Effector memory CD4-positive, alpha-beta T cell (primary cell): ENCODE measurements around the gene CCDC57.

Source experiments
- DNase-seq, 3 donors: peaks; one replicate each; pipeline ENCODE4 v3.0.0-alpha.2; 2020
- H3K27ac ChIP-seq: 2 replicates; pipeline ENCODE4 v1.7.0; 2013; ENCODE audit warnings: mild to moderate bottlenecking, low read length, moderate library complexity; ENCODE audit not compliant: insufficient read depth, poor library complexity, severe bottlenecking
- H3K27me3 ChIP-seq: replicated peaks from 2 replicates; pipeline ENCODE4 v1.7.0; 2013; ENCODE audit warnings: mild to moderate bottlenecking, low read length; ENCODE audit not compliant: insufficient read depth, control insufficient read depth, poor library complexity, severe bottlenecking
- H3K36me3 ChIP-seq: 2 replicates; pipeline ENCODE4 v1.7.0; 2013; ENCODE audit warnings: mild to moderate bottlenecking, low read length, moderate library complexity; ENCODE audit not compliant: control insufficient read depth, insufficient read depth
- H3K4me1 ChIP-seq: 2 replicates; pipeline ENCODE4 v1.7.0; 2013; ENCODE audit warnings: low read length, mild to moderate bottlenecking; ENCODE audit not compliant: control insufficient read depth, insufficient read depth, poor library complexity, severe bottlenecking
- H3K4me3 ChIP-seq: 2 replicates; pipeline ENCODE4 v1.7.0; 2013; ENCODE audit warnings: low read length, low read depth, mild to moderate bottlenecking; ENCODE audit not compliant: insufficient read depth, poor library complexity, severe bottlenecking
- H3K9me3 ChIP-seq: 2 replicates; pipeline ENCODE4 v1.7.0; 2013; ENCODE audit warnings: mild to moderate bottlenecking, low read length, moderate library complexity; ENCODE audit not compliant: control insufficient read depth

Gene CCDC57

GRCh38 chr17:82229698-82230608, 17.3 kb upstream of the CCDC57 start:
- no peaks in the 10 kb centered on the region for H3K36me3 ChIP-seq
- no peak for DNase-seq
- H3K4me1 ChIP-seq, result peaks cover 36% of the 10 kb centered on the region
- H3K27me3 ChIP-seq, result no peaks in the 10 kb centered on the region
- peak overlapping the region; percentile 55 for H3K4me3 ChIP-seq
- no peaks in the 10 kb centered on the region for H3K9me3 ChIP-seq
- H3K27ac ChIP-seq, result peak overlapping the region; percentile 53

- Histone ChIP-seq H3K9me3 (no peaks in the 10 kb centered on the region), H3K27ac (peak within 1 kb of the TSS; percentile 83), H3K4me3 (peak within 1 kb of the TSS; percentile 59), H3K36me3 (no peaks in the 10 kb centered on the region), H3K4me1 (peaks cover 36% of the 10 kb centered on the region), H3K27me3 (no peaks in the 10 kb centered on the region)
- peak; percentile 43 to 64 (median 56) for DNase-seq
Measured at GRCh38 chr17:82228842-82229697, 16.4 kb upstream of the CCDC57 start, which contains the start of gene SLC16A3. Gene SLC16A3, plus strand, starts transcription at chr17:82229042. Its CDS starts 6,967 bp downstream, at chr17:82236009.

- Histone ChIP-seq H3K9me3 (no peaks in the 10 kb centered on the region), H3K4me3 (peak overlapping the region; percentile 59), H3K27ac (peak overlapping the region; percentile 83), H3K4me1 (peaks cover 36% of the 10 kb centered on the region), H3K36me3 (no peaks in the 10 kb centered on the region), H3K27me3 (no peaks in the 10 kb centered on the region)
- peak in 2 of 3 donors; percentile 49 to 51 for DNase-seq
Measured at GRCh38 chr17:82228278-82228841, 15.7 kb upstream of the CCDC57 start.

GRCh38 chr17:82227629-82228277, 15.1 kb upstream of the CCDC57 start:
- peak overlapping the region; percentile 59 for H3K4me3 ChIP-seq
- peak overlapping the region; percentile 83 for H3K27ac ChIP-seq
- no peaks in the 10 kb centered on the region for H3K9me3 ChIP-seq
- no peak for DNase-seq
- no peaks in the 10 kb centered on the region for H3K36me3 ChIP-seq
- H3K27me3 ChIP-seq, result no peaks in the 10 kb centered on the region
- H3K4me1 ChIP-seq, result peaks cover 36% of the 10 kb centered on the region

- Histone ChIP-seq H3K36me3 (no peaks in the 10 kb centered on the region), H3K27me3 (no peaks in the 10 kb centered on the region), H3K9me3 (no peaks in the 10 kb centered on the region), H3K4me3 (no peak overlapping the region), H3K4me1 (peaks cover 36% of the 10 kb centered on the region), H3K27ac (no peak overlapping the region)
- no peak for DNase-seq
Measured at GRCh38 chr17:82226809-82227628, 14.4 kb upstream of the CCDC57 start.

- peaks cover 29% of the 10 kb centered on the region for H3K4me1 ChIP-seq
- no peak overlapping the region for H3K27ac ChIP-seq
- no peaks in the 10 kb centered on the region for H3K9me3 ChIP-seq
- no peaks in the 10 kb centered on the region for H3K36me3 ChIP-seq
- DNase-seq, result no peak
- H3K27me3 ChIP-seq, result no peaks in the 10 kb centered on the region
- H3K4me3 ChIP-seq, result no peak overlapping the region
Measured at GRCh38 chr17:82226146-82226808, 13.6 kb upstream of the CCDC57 start.

GRCh38 chr17:82225368-82226029, 12.9 kb upstream of the CCDC57 start:
- Histone ChIP-seq H3K27me3 (no peaks in the 10 kb centered on the region), H3K4me1 (peaks cover 24% of the 10 kb centered on the region), H3K36me3 (no peaks in the 10 kb centered on the region), H3K27ac (no peak overlapping the region), H3K4me3 (no peak overlapping the region), H3K9me3 (no peaks in the 10 kb centered on the region)
- DNase-seq, result no peak

- H3K4me1 ChIP-seq, result peaks cover 16% of the 10 kb centered on the region
- no peaks in the 10 kb centered on the region for H3K9me3 ChIP-seq
- no peak overlapping the region for H3K4me3 ChIP-seq
- no peak for DNase-seq
- no peaks in the 10 kb centered on the region for H3K36me3 ChIP-seq
- no peak overlapping the region for H3K27ac ChIP-seq
- H3K27me3 ChIP-seq, result no peaks in the 10 kb centered on the region
Measured at GRCh38 chr17:82224666-82225065, 12.0 kb upstream of the CCDC57 start.
